ENCODE data around the gene MAP3K5. TPM values are rescaled to one million over a fixed set of nuclear protein-coding genes. Genes with fewer than 3 reads are reported as not detected.

MAP3K5 gene
- total and polyA plus RNA-seq, 9 of the 15 experiments (the other 6 are each of a cell fraction or from before 2014, with no cell fraction given) = 2.2 to 13.0 (median 9.9) TPM

GRCh38 chr6:136801581-136801980 is 9.3 kb upstream of the MAP3K5 start:
- ChIA-PET CTCF (ENCODE audit: low intra/inter-chr PET ratio) (no interaction called here), POLR2A (interaction anchor here (1.0 to 2.6 kb wide), 3 partner anchors 10 to 246 kb away, joined by 3 to 8 read pairs (median 3); partner anchors contain the start of gene MAP3K5)
- intact Hi-C loops (cut with micrococcal nuclease) = no loop called here
- Histone ChIP-seq H3K9me1 (ENCODE audit: control insufficient read depth, insufficient read depth, low read length) (no peaks in the 10 kb centered on the region), H3K36me3 (ENCODE audit: control insufficient read depth, insufficient read depth, low read length) (no peaks in the 10 kb centered on the region), H4K20me1 (replicated peaks; ENCODE audit: control insufficient read depth, insufficient read depth, low read length) (no peaks in the 10 kb centered on the region), H3K79me2 (ENCODE audit: control insufficient read depth, insufficient read depth, low read length) (no peaks in the 10 kb centered on the region), H3K4me3 (no peak overlapping the region), H3K9ac (ENCODE audit: insufficient read depth in 1 of 2, low read depth in 2 of 2, low read length in 2 of 2) (no peak overlapping the region), H3K27ac (ENCODE audit: extremely low read depth, low read depth, low read length) (no peak overlapping the region), H3K4me1 (replicated peaks in 1 of 2; ENCODE audit: control insufficient read depth in 2 of 2, insufficient read depth in 2 of 2, low read length in 2 of 2) (no peaks in the 10 kb centered on the region), H2AFZ (ENCODE audit: low read depth, low read length) (no peak overlapping the region), H3K4me2 (ENCODE audit: insufficient read depth, low read length) (no peak overlapping the region), H3K9me3 (replicated peaks; ENCODE audit: control insufficient read depth, insufficient read depth, low read depth, low read length) (no peaks in the 10 kb centered on the region), H3K27me3 (ENCODE audit: control insufficient read depth in 2 of 2, insufficient read depth in 2 of 2, low read length in 2 of 2) (no peaks in the 10 kb centered on the region)
- no TSS peak for BruUV-seq (replicated peaks)
- in situ Hi-C loops (cut with MboI) = no loop called here
- ATAC-seq (no peak), DNase-seq (ENCODE audit: extremely low read depth in 1 of 4, low spot score in 3 of 4) (no peak), FAIRE-seq (no peak)
- TF ChIP-seq DLX4 (CRISPR knock-in tag; IDR thresholded peaks at IDR 0.05) (no peak), FOXA1 (IDR thresholded peaks at IDR 0.05; ENCODE audit: borderline replicate concordance) (no peak), RFX5 (IDR thresholded peaks at IDR 0.05; ENCODE audit: low read depth, low read length) (no peak), NR2C1 (IDR thresholded peaks at IDR 0.05) (no peak), NR2C1 (tag; IDR thresholded peaks at IDR 0.05) (no peak), SMARCE1 (IDR thresholded peaks at IDR 0.05) (no peak), SPI1 (IDR thresholded peaks at IDR 0.05; ENCODE audit: borderline replicate concordance, low read depth, low read length) (no peak), ELF1 (tag; IDR thresholded peaks at IDR 0.05) (no peak), ZBTB34 (CRISPR knock-in tag; IDR thresholded peaks at IDR 0.05) (no peak), ZSCAN32 (CRISPR knock-in tag; IDR thresholded peaks at IDR 0.05) (no peak), OTX1 (CRISPR knock-in tag; IDR thresholded peaks at IDR 0.05) (no peak), ZNF274 (IDR thresholded peaks at IDR 0.05; ENCODE audit: borderline replicate concordance, low read depth, low read length) (no peak)
- 50% methylated on average over 2 of the region's 2 CpGs for WGBS (ENCODE audit: insufficient coverage, low coverage, missing lambda C conversion rate)
